NCI-H146 (cell line): ENCODE results near the gene MSL2.
"Not testable (repeated sequence)": the region's sequence is repeated elsewhere in the genome, so short reads cannot be mapped to it uniquely, and the experiment has no call there.

Experiments
- DNase-seq: peaks from one replicate; lab custom pipeline; 2025; lab: John Stamatoyannopoulos, UW

The MSL2 gene

GRCh38 chr3:136142592-136142991, 53.5 kb downstream of the MSL2 start:
- peak; percentile 76 for DNase-seq

DNA sequence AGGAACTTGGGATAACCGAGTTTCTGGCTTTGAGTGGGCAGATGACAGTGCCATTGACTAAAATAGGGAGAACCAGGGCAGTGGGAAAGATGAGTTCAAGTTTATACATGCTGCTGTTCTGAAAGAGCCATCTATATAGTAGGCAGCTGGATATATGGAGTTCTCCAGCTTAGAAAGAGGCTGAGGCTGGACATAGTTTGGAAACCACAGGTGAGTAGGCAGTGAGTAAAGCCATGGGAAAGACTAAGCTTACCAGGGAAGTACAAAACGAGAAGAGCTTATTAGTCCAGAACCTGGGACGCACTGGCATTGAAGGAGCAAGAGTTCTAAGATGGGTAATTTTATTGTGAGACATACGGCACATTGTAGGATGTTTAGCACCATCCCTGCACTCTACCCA, 54.2 kb downstream of the MSL2 start:
- no peak for DNase-seq

GRCh38 chr3:136141291-136141785, 54.8 kb downstream of the MSL2 start:
- DNase-seq, result no peak

- peak; percentile 97 for DNase-seq
Measured at GRCh38 chr3:136136454-136136853, 59.7 kb downstream of the MSL2 start.

DNA sequence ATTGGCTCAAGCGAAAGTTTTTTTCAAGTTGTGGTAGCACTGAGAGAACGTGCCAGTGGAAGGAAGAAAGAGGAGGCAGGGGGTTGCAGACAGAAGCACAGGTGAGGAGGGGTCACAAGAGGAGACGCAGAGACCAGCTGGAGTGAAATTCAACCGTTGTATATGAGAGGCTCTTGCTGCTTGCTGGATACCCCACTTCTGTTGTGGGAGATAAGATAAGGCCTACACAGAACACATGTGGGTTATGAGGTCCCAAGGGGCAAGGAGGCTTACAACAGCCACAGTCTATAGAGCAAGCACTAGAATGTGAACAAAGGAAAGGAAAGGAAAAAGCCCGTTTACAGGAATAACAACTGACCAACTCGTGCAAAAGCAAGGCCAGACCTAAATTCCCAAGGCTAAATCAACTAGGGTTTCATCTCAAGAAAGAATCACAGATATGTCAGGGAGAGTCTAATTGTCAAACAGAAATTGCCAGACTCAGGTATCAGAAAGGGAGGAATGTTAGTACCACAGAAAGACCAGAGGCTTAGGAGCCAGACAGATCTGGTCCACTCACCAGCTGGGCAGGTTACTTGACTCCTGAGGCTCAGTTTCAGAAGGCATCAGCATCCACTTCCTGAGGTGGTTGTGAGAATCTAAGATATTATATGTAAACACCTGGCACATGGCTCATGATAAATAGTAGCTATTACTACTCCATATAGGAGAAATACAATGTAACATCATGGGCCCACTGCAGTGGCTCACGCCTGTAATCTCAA, 60.9 kb downstream of the MSL2 start:
- DNase-seq, result peak; percentile 65

DNA sequence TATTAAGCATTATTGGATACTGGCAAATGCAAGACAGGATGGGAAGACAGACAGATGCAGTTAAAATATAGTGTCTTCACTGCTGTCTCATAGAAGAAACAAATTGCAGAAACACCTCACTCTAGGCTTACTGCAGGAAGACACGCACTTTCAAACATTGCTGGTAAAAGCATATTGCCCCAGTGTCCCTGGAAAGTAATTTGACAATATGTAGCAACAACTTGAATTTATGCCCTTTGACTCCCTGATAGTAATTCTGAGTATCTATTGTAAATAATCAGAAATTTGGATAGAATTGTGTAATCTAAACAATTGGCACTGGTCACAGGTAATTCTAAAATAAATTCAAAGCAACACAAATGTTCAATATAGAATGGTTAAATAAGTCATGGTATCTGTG, 62.0 kb downstream of the MSL2 start:
- DNase-seq, result no peak

DNA sequence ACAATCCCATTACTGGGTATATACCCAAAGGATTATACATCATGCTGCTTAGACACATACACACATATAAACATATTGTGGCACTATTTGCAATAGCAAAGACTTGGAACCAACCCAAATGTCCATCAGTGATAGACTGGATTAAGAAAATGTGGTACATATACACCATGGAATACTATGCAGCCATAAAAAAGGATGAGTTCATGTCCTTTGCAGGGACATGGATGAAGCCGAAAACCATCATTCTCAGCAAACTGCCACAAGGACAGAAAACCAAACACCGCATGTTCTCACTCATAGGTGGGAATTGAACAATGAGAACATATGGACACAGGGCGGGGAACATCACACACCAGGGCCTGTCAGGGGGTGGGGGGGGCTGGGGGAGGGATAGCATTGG, 64.5 kb downstream of the MSL2 start:
- DNase-seq, result not testable (repeated sequence)

- no peak for DNase-seq
Measured at GRCh38 chr3:136122006-136122405, 74.1 kb downstream of the MSL2 start.

GRCh38 chr3:136120373-136121348, 75.5 kb downstream of the MSL2 start:
- DNase-seq, result no peak

- not testable (repeated sequence) for DNase-seq
Measured at GRCh38 chr3:136119783-136120182, 76.4 kb downstream of the MSL2 start.

- not testable (repeated sequence) for DNase-seq
Measured at GRCh38 chr3:136119332-136119731, 76.8 kb downstream of the MSL2 start.

GRCh38 chr3:136114421-136114820, 81.7 kb downstream of the MSL2 start:
- DNase-seq, result no peak

DNA sequence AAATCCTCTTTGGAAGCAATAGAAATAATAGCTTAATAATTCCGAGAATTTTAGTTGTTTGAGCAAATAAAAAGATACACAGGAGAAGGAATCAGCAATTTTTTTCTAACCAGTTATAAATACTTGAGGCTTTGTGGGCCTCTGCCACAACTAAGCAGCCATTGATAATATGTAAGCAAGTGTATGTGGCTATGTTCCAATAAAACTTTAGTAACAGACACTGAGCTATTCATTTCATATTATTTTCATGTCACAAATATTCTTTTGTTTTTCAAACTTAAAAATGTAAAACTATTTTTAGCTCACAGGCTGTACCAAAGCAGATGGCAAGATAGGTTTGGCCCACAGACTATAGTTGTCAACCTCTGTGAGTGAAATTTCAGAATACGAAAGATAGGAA, 85.7 kb downstream of the MSL2 start:
- DNase-seq, result no peak

GRCh38 chr3:136109499-136109898, 86.6 kb downstream of the MSL2 start:
- DNase-seq, result no peak

- DNase-seq, result no peak
Measured at GRCh38 chr3:136106101-136106500, 90.0 kb downstream of the MSL2 start.

DNA sequence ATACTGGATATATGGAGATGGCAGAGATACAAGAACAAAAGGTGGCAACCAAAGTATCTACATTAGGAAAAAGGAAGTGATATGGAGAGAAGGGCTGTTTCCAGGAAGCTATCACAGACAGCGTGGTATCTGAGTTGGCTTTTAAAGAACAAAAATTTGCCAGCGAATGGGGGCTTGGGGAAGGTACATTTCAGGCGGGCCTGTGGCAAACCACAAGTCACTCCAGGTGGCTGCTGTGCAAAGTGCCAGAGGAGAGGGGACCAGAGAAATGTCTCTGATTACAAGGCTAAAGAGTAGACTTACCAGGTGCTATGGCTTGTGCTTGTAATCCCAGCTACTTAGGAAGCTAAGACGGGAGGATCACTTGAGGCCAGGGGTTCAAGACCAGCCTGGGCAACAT, 91.1 kb downstream of the MSL2 start:
- DNase-seq, result no peak
